ENCODE data around the gene PDRG1.

Gene PDRG1

DNA sequence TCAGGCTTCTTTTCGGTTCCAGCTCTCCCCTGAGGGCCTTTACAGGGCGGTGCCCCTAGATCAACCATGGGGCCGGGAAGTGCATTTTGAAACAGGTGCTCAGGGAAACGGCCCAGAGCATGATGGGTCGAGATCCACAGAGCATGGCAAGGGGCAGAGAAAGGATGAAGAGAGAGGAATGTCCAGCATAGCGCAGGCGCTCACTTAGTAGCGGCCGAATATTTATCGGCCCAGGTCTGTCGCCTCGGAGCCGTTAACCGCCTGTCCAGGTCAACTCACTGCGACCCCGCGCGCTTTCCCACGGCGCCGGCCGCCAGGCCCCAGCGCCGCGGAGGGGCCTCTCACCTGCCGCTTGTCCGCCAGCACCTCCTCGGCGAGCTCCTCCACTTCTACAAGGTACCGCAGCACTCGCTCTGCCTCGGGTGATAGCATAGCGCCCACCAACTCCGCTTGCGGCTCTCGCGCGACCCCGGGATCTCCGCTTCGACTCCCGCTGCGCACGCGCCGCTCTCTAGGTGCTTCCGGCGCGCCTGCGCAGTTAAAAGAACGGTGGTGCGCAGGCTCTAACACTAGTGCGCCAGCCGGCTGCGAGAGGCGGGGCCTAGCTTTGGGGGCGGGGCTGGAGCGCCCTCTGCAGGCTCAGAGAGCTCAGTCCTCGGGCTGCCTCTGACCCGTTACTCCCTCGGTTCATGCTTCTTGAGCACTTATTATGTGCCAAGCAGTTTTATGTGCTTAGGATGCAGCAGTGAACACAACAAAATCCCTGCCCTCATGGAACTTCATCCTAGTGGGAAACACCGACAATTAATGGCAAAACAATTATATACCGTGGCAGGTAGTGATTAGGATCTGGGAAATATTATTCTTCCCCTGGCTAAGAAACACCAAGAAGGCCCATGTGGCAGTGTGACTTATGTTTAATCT lies at the start of gene PDRG1:
Gene PDRG1 (minus strand): TSS at position 517 of the 924 bp plus-strand sequence. CDS start 85 bp downstream, at position 432.
- peaks cover 37% of the 10 kb centered on the region for H3K4me1 Mint-ChIP-seq
- peak within 1 kb of the TSS; percentile 97 for H3K4me3 Mint-ChIP-seq
- no peaks in the 10 kb centered on the region for H3K9me3 Mint-ChIP-seq
- DNase-seq (ENCODE audit: low spot score in 2 of 2) (peak; percentile 98 to 99), ATAC-seq (peak; percentile 96)
- H3K36me3 Mint-ChIP-seq = peaks cover 43% of the 10 kb centered on the region
- H3K27ac Mint-ChIP-seq = peak within 1 kb of the TSS; percentile 99

DNA sequence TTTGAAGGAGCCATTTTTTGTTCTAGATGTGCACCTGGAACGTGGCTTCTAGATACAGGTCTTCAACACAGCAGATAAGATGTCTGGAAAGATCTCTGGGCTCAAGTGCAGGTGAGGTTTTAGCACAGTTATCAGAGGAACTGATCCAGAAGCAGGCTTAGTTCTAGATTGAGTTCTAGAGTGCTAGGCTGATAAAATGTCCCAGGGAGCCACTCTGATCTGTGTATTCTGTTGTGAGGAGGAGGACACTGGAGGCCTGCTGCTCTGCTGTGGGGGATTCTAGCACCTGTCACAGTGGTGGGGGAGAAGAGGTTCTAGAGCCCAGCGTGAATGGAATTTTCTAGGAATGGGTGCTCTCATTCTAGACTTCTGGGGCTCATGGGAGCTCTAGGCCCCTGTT lies 46.4 kb upstream of the PDRG1 start:
- H3K4me1 Mint-ChIP-seq = peaks cover 15% of the 10 kb centered on the region
- DNase-seq (ENCODE audit: low spot score in 2 of 2) (no peak), ATAC-seq (no peak)
- no peaks in the 10 kb centered on the region for H3K9me3 Mint-ChIP-seq
- no peak overlapping the region for H3K27ac Mint-ChIP-seq
- no peaks in the 10 kb centered on the region for H3K36me3 Mint-ChIP-seq
- H3K4me3 Mint-ChIP-seq = no peak overlapping the region

DNA sequence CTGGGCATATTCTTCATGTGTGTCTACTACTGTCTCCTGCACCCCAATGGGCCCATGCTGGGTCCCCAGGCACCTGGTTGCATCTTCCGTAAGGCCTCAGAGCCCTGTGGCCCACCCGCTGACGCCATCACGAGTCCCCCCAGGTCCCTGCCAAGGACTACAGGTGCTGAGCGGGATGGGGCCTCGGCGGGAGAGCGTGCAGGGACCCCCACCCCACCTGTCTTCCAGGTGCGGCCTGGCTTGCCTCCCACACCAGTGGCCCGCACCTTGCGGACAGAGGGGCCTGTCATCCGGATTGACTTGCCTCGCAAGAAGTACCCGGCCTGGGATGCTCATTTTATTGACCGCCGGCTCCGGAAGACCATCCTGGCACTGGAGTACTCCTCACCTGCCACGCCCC lies 45.1 kb upstream of the PDRG1 start:
- H3K36me3 Mint-ChIP-seq = no peaks in the 10 kb centered on the region
- H3K4me3 Mint-ChIP-seq = no peak overlapping the region
- peaks cover 15% of the 10 kb centered on the region for H3K4me1 Mint-ChIP-seq
- ATAC-seq (no peak), DNase-seq (ENCODE audit: low spot score in 2 of 2) (no peak)
- H3K27ac Mint-ChIP-seq = no peak overlapping the region
- H3K9me3 Mint-ChIP-seq = no peaks in the 10 kb centered on the region

DNA sequence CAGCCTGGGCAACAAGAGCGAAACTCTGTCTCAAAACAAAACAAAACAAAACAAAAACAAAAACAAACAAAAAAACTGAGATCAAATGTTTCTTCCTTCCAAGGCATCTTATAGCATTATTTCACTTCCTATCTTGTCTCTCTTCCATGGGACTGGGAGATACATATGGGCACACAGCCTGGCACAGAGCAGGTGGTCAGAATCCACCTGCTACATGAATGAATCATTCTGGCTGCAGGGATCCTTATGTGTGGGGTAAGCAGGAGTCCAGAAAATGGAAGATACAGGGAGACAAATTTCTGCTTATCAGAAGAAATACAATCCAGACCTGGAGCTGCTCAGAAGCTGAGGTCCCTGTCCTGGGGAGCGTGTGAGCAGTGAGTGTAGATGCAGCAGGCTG lies 40.2 kb upstream of the PDRG1 start:
- Mint-ChIP-seq H3K9me3 (no peaks in the 10 kb centered on the region), H3K36me3 (no peaks in the 10 kb centered on the region), H3K4me3 (no peak overlapping the region), H3K27ac (no peak overlapping the region), H3K4me1 (peaks cover 22% of the 10 kb centered on the region)
- ATAC-seq = no peak
- no peak for DNase-seq (ENCODE audit: low spot score in 2 of 2)

DNA sequence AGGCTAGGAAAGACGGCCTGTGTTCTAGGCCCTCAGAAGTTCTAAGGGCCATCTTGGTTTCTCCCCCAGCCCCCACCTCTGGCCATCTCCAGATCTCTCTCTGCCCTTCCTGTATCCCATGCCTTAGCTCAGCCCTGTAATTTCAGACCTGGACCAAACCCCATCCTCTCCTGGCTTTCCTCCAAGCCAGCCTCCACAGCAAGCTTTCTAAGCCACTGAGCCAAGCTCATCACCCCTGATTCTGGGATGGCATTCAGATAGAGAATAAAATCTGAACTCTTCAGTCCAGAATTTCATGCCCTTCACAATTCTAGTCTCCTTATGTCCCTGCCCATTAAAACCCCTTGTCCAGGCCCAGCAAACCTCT lies 39.5 kb upstream of the PDRG1 start:
- H3K4me3 Mint-ChIP-seq = no peak overlapping the region
- peaks cover 17% of the 10 kb centered on the region for H3K4me1 Mint-ChIP-seq
- DNase-seq (ENCODE audit: low spot score in 2 of 2) (no peak), ATAC-seq (no peak)
- H3K36me3 Mint-ChIP-seq = no peaks in the 10 kb centered on the region
- peak overlapping the region; percentile 30 for H3K27ac Mint-ChIP-seq
- H3K9me3 Mint-ChIP-seq = no peaks in the 10 kb centered on the region

DNA sequence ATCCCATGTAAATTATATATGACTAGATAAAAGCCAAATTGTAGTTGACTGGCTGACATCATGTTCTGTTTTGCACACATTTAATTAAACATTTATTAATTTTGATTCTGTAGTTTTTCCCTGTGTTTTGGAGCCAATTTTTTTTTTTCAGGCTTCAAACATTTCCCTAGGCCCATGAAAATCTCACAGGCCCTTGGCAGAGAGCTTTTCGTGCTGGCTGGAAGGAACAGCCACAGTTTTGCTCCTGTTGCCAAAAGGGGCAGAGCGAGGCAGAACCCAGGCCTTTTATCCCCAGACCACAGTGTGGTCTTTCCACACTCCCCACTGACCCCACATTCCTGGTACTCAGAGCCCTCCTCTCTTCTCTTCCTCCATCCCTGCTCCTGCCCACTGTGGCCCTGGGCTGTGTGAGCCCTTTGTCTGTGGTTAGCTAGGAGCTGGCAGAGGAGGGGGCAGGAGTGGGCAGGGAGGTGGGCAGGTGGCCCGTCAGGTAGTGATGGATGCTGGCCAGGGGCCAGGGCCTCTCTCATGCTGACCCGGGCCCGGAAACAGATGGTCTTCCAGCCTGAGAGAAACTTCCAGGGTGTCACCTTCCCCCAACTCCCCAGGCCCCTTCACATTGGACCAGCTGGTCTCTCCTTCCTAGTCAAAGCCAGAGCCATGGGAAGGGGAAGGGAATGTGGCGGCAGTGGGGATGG lies 38.9 kb upstream of the PDRG1 start:
- H3K9me3 Mint-ChIP-seq = no peaks in the 10 kb centered on the region
- H3K4me1 Mint-ChIP-seq = peaks cover 11% of the 10 kb centered on the region
- no peak overlapping the region for H3K4me3 Mint-ChIP-seq
- H3K36me3 Mint-ChIP-seq = no peaks in the 10 kb centered on the region
- H3K27ac Mint-ChIP-seq = peak overlapping the region; percentile 30
- ATAC-seq (no peak), DNase-seq (ENCODE audit: low spot score in 2 of 2) (no peak)

DNA sequence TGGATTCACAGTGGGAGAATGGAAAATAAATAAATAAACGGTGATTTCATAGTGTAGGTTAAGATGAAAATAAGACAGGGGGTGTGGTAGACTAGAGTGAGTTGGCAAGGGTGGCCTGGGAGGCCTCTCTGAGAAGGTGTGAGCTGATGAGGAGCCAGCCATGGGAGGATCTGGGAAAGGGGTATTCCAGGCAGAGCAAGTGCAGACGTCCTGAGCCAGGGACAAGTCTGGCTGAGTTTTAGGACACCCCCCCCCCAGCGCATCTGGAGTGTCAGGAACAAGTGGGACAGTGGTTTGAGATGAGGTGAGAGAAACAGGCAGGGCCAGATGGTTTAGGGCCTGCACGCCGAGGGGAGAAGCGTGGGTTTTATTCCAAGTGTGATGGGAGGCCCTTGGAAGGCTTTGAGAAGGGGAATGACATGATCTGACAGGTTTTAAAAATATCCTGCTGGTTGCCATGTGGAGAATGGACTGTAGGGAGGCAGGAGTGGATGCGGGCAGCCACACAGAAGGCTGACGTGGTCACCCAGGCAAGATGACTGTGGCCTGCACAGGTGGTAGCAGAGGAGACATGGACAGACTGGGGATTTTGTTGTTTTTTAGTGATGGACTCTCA lies 37.3 kb upstream of the PDRG1 start:
- ATAC-seq = no peak
- DNase-seq (ENCODE audit: low spot score in 2 of 2) = no peak
- H3K36me3 Mint-ChIP-seq = no peaks in the 10 kb centered on the region

DNA sequence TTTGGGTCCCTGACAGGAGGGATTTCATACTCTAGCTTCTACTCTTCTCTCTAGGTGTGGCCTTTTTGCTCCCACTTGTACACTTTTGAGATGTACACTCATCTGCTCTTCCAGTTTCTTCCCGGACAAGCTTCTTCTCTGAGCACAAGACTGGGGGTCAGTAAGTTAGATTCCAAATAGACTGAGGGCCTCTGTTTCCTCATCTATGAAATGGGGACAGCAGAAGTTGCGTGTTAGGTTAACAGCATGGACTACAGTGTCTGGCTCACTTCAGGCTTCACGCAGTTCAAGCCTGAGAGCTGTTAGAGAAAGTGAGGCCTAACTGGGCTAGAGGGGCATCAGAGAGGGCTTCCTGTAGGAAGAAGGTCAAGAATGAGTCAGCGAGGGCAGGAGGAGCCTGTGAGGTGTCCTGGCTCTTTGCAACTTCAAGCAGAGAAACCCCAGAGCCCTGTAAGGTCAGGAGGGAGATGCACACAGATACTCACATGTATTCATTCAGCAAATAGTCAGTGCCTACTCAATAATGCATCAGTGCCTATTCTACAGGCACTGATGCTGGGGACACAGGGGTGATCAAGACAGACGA lies 36.7 kb upstream of the PDRG1 start:
- ATAC-seq = peak; percentile 17
- no peaks in the 10 kb centered on the region for H3K36me3 Mint-ChIP-seq
- no peaks in the 10 kb centered on the region for H3K9me3 Mint-ChIP-seq
- peaks cover 7% of the 10 kb centered on the region for H3K4me1 Mint-ChIP-seq
- H3K27ac Mint-ChIP-seq = peak overlapping the region; percentile 33
- DNase-seq (ENCODE audit: low spot score in 2 of 2) = no peak
- H3K4me3 Mint-ChIP-seq = no peak overlapping the region

More for the DNA sequence above, 37.3 kb upstream of the PDRG1 start:
- Mint-ChIP-seq H3K4me3 (no peak overlapping the region), H3K27ac (peak overlapping the region; percentile 33), H3K9me3 (no peaks in the 10 kb centered on the region), H3K4me1 (peaks cover 7% of the 10 kb centered on the region)

DNA sequence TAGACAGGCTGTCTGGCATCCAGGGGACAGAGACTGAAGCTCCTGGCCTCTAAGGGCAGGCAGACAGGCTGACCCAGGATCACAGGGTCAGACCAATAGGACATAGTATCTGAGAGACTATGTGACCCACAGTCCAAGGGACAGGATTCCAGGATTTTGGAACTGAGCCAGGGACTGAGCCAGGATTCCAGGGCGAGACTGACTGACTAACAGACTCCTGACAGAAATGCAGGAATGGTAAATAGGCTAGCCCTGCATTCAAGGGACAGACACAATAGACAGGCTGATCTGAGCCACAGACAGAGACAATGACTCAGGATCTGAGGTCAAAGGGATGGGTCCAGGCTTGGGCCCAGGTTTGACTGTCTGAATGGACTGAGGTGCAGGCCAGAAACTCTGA lies 35.9 kb upstream of the PDRG1 start:
- H3K4me3 Mint-ChIP-seq = no peak overlapping the region
- peak overlapping the region; percentile 33 for H3K27ac Mint-ChIP-seq
- H3K4me1 Mint-ChIP-seq = peaks cover 7% of the 10 kb centered on the region
- DNase-seq (ENCODE audit: low spot score in 2 of 2) (no peak), ATAC-seq (peak; percentile 43)
- H3K9me3 Mint-ChIP-seq = no peaks in the 10 kb centered on the region
- H3K36me3 Mint-ChIP-seq = no peaks in the 10 kb centered on the region

DNA sequence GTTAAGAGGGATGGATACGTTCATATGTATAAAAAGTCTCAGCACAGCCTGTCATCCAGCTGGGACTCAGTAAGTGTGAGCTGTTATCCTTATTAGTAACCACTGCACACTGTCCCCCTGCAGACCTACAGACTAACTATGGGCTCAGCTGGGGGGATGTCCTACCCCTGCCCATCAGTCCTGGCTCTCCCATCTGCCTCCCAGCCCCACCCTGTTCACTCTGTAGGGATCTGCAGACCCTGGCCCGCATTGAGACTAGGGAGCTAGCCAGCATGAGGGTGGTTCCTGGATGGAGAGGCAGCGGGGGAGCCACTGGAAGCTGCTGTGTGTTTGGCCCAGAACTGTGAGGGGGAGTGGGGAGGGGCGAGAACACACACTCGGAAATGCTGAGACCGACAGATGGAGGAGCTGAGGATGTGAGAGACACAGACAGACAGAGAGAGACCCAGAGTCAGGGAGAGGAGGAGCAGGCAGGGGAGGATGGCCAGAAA lies 33.2 kb upstream of the PDRG1 start:
- H3K4me1 Mint-ChIP-seq = peaks cover 7% of the 10 kb centered on the region
- no peaks in the 10 kb centered on the region for H3K36me3 Mint-ChIP-seq
- H3K4me3 Mint-ChIP-seq = no peak overlapping the region
- ATAC-seq (no peak), DNase-seq (ENCODE audit: low spot score in 2 of 2) (no peak)
- H3K9me3 Mint-ChIP-seq = no peaks in the 10 kb centered on the region
- H3K27ac Mint-ChIP-seq = no peak overlapping the region

DNA sequence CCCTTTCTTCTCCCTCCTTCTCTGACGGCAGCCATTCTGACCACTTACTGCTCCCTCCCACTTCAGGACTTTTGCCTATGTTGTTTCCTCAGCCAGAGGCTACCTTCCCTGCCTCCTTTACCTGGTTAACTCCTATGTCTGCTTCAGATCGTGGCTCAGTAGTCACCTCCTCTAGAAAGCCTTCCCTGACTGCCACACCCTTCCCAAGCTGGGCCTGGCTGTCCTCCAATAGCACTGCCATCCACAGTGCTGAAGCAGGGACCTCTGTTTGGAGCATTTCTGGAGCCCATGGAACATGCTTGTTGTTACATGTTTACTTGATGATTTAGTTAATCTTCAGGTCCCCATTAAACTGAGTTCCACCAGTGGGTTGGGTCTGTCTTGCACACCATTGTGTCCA lies 29.9 kb upstream of the PDRG1 start:
- ATAC-seq = no peak
- no peaks in the 10 kb centered on the region for H3K4me1 Mint-ChIP-seq
- no peaks in the 10 kb centered on the region for H3K36me3 Mint-ChIP-seq

DNA sequence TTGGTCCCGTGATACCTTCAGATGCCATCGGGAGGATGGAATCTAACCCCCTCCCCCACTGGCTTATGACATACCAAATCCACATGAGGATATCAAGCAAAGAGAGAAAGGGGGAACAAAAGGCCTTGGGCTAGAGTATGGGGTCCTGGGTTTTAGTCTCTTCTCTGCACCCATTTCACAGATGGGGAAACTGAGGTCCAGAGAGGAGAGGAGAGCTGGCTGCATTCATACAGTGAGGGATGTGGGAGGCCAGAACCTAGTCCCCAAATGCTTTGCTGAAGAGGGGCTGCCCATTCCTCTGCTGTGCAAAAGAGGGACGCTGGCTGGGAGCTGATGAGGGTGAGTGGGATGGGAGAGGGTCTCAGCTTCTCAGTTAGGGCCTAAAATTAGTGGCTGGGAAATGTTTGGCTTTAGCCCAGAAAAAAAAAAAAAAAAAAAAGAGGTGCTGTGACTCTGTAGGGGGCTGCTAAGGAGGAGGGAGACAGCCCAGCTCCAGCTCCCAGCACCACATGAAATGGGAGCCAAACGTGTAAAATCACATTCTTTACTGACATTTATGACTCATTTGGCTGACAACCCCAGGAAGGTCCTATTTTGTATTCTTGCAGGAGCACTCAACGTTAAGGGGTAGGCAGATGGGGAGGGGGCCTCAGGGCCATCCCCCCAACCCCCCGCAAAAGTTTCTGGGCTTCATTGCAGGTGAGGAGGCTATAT lies 28.0 kb upstream of the PDRG1 start:
- no peaks in the 10 kb centered on the region for H3K4me1 Mint-ChIP-seq
- no peaks in the 10 kb centered on the region for H3K9me3 Mint-ChIP-seq
- DNase-seq (ENCODE audit: low spot score in 2 of 2) (no peak), ATAC-seq (no peak)
- H3K27ac Mint-ChIP-seq = no peak overlapping the region
- H3K36me3 Mint-ChIP-seq = no peaks in the 10 kb centered on the region
- no peak overlapping the region for H3K4me3 Mint-ChIP-seq

More for the DNA sequence above, 29.9 kb upstream of the PDRG1 start:
- no peaks in the 10 kb centered on the region for H3K9me3 Mint-ChIP-seq
- no peak overlapping the region for H3K27ac Mint-ChIP-seq
- no peak overlapping the region for H3K4me3 Mint-ChIP-seq
- no peak for DNase-seq (ENCODE audit: low spot score in 2 of 2)

DNA sequence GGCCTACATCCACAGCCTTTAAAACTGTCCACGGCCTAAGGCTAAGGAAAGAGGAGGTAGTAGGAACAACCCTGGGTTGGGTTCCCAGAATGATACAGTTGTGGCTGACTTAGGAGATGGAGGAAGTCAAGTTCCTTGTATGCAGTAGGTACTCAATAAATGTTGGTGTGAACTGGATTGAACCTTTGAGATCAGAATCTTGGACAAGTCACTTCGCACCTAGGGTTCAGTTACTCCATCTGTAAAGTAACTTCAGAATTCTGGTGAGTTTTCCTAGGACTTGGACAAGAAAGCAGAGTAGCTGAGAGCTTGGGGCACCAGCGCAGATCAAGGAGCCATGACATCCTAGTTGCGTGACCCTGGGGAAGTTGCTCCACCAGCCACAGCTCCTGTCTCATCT lies 25.2 kb upstream of the PDRG1 start:
- DNase-seq (ENCODE audit: low spot score in 2 of 2) = no peak
- no peaks in the 10 kb centered on the region for H3K9me3 Mint-ChIP-seq
- H3K4me3 Mint-ChIP-seq = no peak overlapping the region
- H3K27ac Mint-ChIP-seq = no peak overlapping the region
- no peak for ATAC-seq
- no peaks in the 10 kb centered on the region for H3K4me1 Mint-ChIP-seq
- no peaks in the 10 kb centered on the region for H3K36me3 Mint-ChIP-seq

DNA sequence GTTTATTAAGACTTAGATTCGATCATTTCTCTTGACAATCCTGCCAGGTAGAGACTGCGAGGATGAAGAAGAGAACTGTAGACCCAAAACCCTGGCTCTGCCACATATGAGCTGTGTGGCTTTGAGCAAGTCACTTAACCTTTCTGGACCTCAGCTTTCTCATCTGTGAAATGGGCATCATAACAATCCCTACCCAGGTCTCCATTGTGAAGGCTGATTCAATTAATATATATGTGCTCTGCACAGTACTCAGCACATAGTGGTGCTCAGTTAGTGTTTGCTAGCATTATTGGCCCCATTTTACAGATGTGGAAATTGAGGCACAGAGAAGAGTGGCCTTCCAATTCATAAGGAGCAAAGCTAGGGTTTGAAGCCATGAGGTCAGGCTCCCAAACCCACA lies 24.0 kb upstream of the PDRG1 start:
- Mint-ChIP-seq H3K27ac (no peak overlapping the region), H3K4me3 (no peak overlapping the region), H3K4me1 (no peaks in the 10 kb centered on the region), H3K9me3 (no peaks in the 10 kb centered on the region), H3K36me3 (no peaks in the 10 kb centered on the region)
- ATAC-seq (no peak), DNase-seq (ENCODE audit: low spot score in 2 of 2) (no peak)
